Activated naive CD8-positive, alpha-beta T cell treated with anti-CD3 and anti-CD28 coated beads, Interleukin-2, amount 50 U/mL, for 24 hours (primary cell): ENCODE data around the gene SWT1.

Experiments
- ATAC-seq: fragments of 150-1000 bp; cut with Tn5 transposase; one replicate; pipeline ENCODE4 v1.10.0; 2021
- DNase-seq: peaks from one replicate; pipeline ENCODE4 v3.0.0; 2021
- H3K27ac Mint-ChIP-seq: one replicate; pipeline ENCODE4 v1.8.0; 2021; ENCODE audit warnings: mild to moderate bottlenecking, mixed read lengths
- H3K27me3 Mint-ChIP-seq: one replicate; pipeline ENCODE4 v1.8.0; 2021; ENCODE audit warnings: mixed read lengths
- H3K36me3 Mint-ChIP-seq: one replicate; pipeline ENCODE4 v1.8.0; 2021; ENCODE audit warnings: low read depth, mixed read lengths
- H3K4me1 Mint-ChIP-seq: one replicate; pipeline ENCODE4 v1.8.0; 2021; ENCODE audit warnings: mixed read lengths
- H3K4me3 Mint-ChIP-seq: one replicate; pipeline ENCODE4 v1.8.0; 2021; ENCODE audit warnings: mild to moderate bottlenecking, moderate library complexity, mixed read lengths
- H3K9me3 Mint-ChIP-seq: one replicate; pipeline ENCODE4 v1.8.0; 2021; ENCODE audit warnings: mixed read lengths

SWT1 gene

GRCh38 chr1:185322636-185323035, 165.7 kb downstream of the SWT1 start:
- H3K4me1 Mint-ChIP-seq = peaks cover 16% of the 10 kb centered on the region
- no peak overlapping the region for H3K27ac Mint-ChIP-seq

GRCh38 chr1:185324118-185324517, 167.2 kb downstream of the SWT1 start:
- peaks cover 3% of the 10 kb centered on the region for H3K4me1 Mint-ChIP-seq
- no peak overlapping the region for H3K27ac Mint-ChIP-seq
- no peaks in the 10 kb centered on the region for H3K27me3 Mint-ChIP-seq
- ATAC-seq (no peak), DNase-seq (no peak)
- H3K4me3 Mint-ChIP-seq = no peak overlapping the region
- peaks cover 8% of the 10 kb centered on the region for H3K9me3 Mint-ChIP-seq
- H3K36me3 Mint-ChIP-seq = peaks cover 3% of the 10 kb centered on the region

More at GRCh38 chr1:185322636-185323035, 165.7 kb downstream of the SWT1 start:
- Mint-ChIP-seq H3K27me3 (no peaks in the 10 kb centered on the region), H3K9me3 (peaks cover 6% of the 10 kb centered on the region), H3K4me3 (no peak overlapping the region), H3K36me3 (peaks cover 3% of the 10 kb centered on the region)
- no peak for DNase-seq
- ATAC-seq = no peak

GRCh38 chr1:185325413-185325812, 168.4 kb downstream of the SWT1 start:
- DNase-seq (no peak), ATAC-seq (no peak)
- Mint-ChIP-seq H3K4me1 (peaks cover 2% of the 10 kb centered on the region), H3K27ac (no peak overlapping the region), H3K9me3 (peaks cover 8% of the 10 kb centered on the region), H3K36me3 (peaks cover 3% of the 10 kb centered on the region), H3K4me3 (no peak overlapping the region), H3K27me3 (no peaks in the 10 kb centered on the region)

GRCh38 chr1:185328255-185328654, 171.3 kb downstream of the SWT1 start:
- H3K36me3 Mint-ChIP-seq = no peaks in the 10 kb centered on the region
- DNase-seq (no peak), ATAC-seq (no peak)
- no peaks in the 10 kb centered on the region for H3K4me1 Mint-ChIP-seq
- H3K4me3 Mint-ChIP-seq = no peak overlapping the region
- H3K9me3 Mint-ChIP-seq = peaks cover 3% of the 10 kb centered on the region
- no peak overlapping the region for H3K27ac Mint-ChIP-seq
- H3K27me3 Mint-ChIP-seq = no peaks in the 10 kb centered on the region

DNA sequence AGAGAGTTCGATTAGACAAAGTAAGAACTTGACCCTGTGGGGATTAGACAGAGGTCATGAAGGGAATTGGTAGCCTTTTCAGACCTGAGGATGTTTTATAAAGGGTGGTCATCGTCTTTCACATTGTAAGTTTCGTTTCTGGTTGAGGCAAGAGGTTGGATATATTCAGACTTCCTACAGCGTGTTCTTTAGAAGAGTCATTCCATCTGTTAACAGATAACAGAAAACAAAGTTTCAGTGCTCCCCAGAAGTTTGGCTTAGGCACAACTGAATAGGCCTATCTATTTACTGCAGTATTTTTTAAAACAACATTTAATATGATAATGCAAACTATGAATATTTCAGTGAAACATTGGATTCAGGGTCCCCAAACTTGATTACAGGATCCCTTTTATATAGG, 177.2 kb downstream of the SWT1 start:
- H3K4me1 Mint-ChIP-seq = peaks cover 14% of the 10 kb centered on the region
- no peaks in the 10 kb centered on the region for H3K9me3 Mint-ChIP-seq
- no peak for DNase-seq
- no peak overlapping the region for H3K27ac Mint-ChIP-seq
- ATAC-seq = no peak
- no peaks in the 10 kb centered on the region for H3K36me3 Mint-ChIP-seq
- no peaks in the 10 kb centered on the region for H3K27me3 Mint-ChIP-seq
- no peak overlapping the region for H3K4me3 Mint-ChIP-seq

- H3K4me3 Mint-ChIP-seq = no peak overlapping the region
- DNase-seq = no peak
- H3K4me1 Mint-ChIP-seq = peaks cover 27% of the 10 kb centered on the region
Observed at GRCh38 chr1:185337246-185337645, 180.3 kb downstream of the SWT1 start.

GRCh38 chr1:185338719-185339622, 182.0 kb downstream of the SWT1 start:
- peak; percentile 77 for ATAC-seq
- peak; percentile 32 for DNase-seq
- peaks cover 27% of the 10 kb centered on the region for H3K4me1 Mint-ChIP-seq
- no peaks in the 10 kb centered on the region for H3K27me3 Mint-ChIP-seq
- no peaks in the 10 kb centered on the region for H3K36me3 Mint-ChIP-seq
- peaks cover 6% of the 10 kb centered on the region for H3K9me3 Mint-ChIP-seq
- peak overlapping the region; percentile 7 for H3K4me3 Mint-ChIP-seq
- H3K27ac Mint-ChIP-seq = peak overlapping the region; percentile 59

More at GRCh38 chr1:185337246-185337645, 180.3 kb downstream of the SWT1 start:
- no peak for ATAC-seq
- Mint-ChIP-seq H3K27ac (no peak overlapping the region), H3K9me3 (peaks cover 6% of the 10 kb centered on the region), H3K27me3 (no peaks in the 10 kb centered on the region), H3K36me3 (no peaks in the 10 kb centered on the region)

DNA sequence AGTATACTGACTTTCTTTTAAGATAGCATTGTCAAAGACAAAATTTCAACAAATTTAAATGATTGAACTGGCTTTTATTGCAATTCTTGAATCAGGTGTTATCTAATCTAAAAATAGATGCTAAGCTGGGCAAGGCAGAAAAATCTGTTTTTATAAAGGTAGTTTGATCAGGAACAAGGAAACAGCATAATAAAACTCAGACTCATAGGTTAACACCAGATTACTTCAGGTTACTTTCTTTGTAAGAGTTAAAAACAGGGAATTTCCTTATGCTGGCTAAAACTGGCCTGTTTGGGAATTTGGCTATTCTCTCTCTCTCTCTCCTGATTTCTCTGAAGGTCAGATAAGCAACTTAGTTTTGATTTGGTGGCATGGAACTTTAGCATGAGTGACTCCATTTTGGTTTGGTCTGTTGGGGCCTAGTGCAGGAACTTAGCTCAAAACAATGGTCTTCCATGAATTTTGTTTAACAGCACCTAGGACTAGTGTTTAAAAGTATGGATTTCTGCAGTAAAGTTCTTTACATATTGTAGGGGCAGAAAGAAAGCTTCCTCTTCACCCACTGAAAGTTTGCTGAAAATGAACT, 184.3 kb downstream of the SWT1 start:
- DNase-seq (no peak), ATAC-seq (no peak)
- peaks cover 31% of the 10 kb centered on the region for H3K4me1 Mint-ChIP-seq
- H3K36me3 Mint-ChIP-seq = no peaks in the 10 kb centered on the region
- no peak overlapping the region for H3K27ac Mint-ChIP-seq
- peaks cover 6% of the 10 kb centered on the region for H3K9me3 Mint-ChIP-seq
- no peak overlapping the region for H3K4me3 Mint-ChIP-seq
- H3K27me3 Mint-ChIP-seq = no peaks in the 10 kb centered on the region
